PC-9 (cell line): ENCODE measurements around the gene RSPRY1.

Experiments
- CTCF ChIP-seq: fragments of 200-600 bp; sonication (generic); conservative IDR thresholded peaks from 2 replicates; pipeline ENCODE4 v1.6.1; 2017; ENCODE audit warnings: mixed run types, antibody characterized with exemption, mild to moderate bottlenecking, moderate library complexity
- EZH2 ChIP-seq: fragments of 200-600 bp; sonication (generic); IDR thresholded peaks from 2 replicates; pipeline ENCODE4 v1.8.0; 2017; ENCODE audit warnings: antibody characterized with exemption, low read depth

GRCh38 chr16:57284209-57284951, 98.3 kb downstream of the RSPRY1 start, which contains the start of gene PLLP:
- TF ChIP-seq CTCF = no peak
- TF ChIP-seq EZH2 = no peak
